Measurements from ENCODE around the gene ILDR2.

ILDR2 gene

GRCh38 chr1:167003711-167004110, 28.4 kb upstream of the ILDR2 start:
- H3K4me3 ChIP-seq (ENCODE audit: low read depth, low read length) = no peak overlapping the region
- no peak for TF ChIP-seq CTCF (IDR thresholded peaks at IDR 0.05; ENCODE audit: low read depth, low read length, missing control alignments)
- DNase-seq (ENCODE audit: low read depth) = no peak
- in situ Hi-C loops (cut with HindIII; ENCODE audit: low sequenced_read_pairs) = no loop called here

GRCh38 chr1:167002354-167002753, 27.0 kb upstream of the ILDR2 start:
- no peak for TF ChIP-seq CTCF (IDR thresholded peaks at IDR 0.05; ENCODE audit: low read depth, low read length, missing control alignments)
- H3K4me3 ChIP-seq (ENCODE audit: low read depth, low read length) = no peak overlapping the region
- in situ Hi-C loops (cut with HindIII; ENCODE audit: low sequenced_read_pairs) = no loop called here
- DNase-seq (ENCODE audit: low read depth) = no peak

DNA sequence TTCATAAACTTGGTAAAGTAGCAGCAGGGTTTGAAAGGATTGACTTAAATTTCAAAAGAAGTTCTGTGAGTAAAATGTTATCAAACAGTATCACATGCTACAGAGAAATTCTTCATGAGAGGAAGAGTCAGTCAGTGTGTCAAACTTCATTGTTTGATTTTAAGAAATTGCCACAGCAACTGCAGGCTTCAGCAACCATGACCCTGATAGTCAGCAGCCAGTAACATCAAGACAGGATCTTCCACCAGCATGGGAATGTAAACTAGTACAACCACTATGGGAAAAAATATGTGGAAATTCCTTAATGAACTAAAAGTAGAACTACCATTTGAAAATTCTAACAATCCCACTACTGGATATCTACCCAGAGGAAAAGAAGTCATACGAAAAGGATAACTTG, 25.2 kb upstream of the ILDR2 start:
- no peak for TF ChIP-seq CTCF (IDR thresholded peaks at IDR 0.05; ENCODE audit: low read depth, low read length, missing control alignments)
- no peak for DNase-seq (ENCODE audit: low read depth)
- no peak overlapping the region for H3K4me3 ChIP-seq (ENCODE audit: low read depth, low read length)
- in situ Hi-C loops (cut with HindIII; ENCODE audit: low sequenced_read_pairs) = no loop called here

DNA sequence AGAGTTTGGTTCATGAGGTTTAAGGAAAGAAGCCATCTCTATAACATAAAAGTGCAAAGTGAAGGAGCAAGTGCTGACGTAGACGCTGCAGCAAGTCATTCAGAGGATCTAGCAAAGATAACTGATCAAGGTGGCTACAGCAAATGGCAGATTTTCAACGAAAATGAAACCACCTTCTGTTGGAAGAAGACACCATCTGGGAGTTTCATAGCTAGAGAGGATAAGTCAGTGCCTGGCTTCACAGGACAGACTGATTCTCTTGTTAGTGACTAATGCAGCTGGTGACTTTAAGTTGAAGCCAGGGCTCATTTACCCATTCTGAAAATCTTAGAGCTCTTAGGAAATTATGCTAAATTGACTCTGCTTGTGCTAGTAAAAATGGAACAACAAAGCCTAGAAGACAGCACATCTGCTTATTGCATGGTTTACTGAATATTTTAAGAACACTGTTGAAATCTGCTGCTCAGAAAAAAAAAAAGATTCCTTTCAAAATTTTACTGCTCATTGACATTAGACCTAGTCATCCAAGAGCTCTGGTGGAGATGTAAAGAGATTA, 24.2 kb upstream of the ILDR2 start:
- no peak overlapping the region for H3K4me3 ChIP-seq (ENCODE audit: low read depth, low read length)
- DNase-seq (ENCODE audit: low read depth) = no peak
- TF ChIP-seq CTCF (IDR thresholded peaks at IDR 0.05; ENCODE audit: low read depth, low read length, missing control alignments) = no peak
- in situ Hi-C loops (cut with HindIII; ENCODE audit: low sequenced_read_pairs) = no loop called here

DNA sequence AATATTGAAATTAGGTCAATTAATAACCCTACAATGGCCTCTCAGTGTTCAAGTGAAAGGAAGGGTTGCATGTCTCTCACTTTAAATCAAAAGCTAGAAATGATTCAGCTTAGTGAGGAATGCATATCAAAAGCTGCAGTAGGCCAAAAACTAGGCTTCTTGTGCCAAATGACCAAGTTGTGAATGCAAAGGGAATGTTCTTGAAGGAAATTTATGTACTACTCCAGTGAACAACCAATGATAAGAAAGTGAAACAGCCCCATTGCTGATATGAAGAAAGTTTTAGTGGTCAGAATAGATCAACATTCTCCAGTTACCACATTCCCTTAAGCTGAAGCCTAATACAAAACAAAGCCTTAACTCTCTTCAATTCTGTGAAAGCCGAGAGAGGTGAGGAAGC, 23.7 kb upstream of the ILDR2 start:
- TF ChIP-seq CTCF (IDR thresholded peaks at IDR 0.05; ENCODE audit: low read depth, low read length, missing control alignments) = no peak
- DNase-seq (ENCODE audit: low read depth) = peak; percentile 66
- H3K4me3 ChIP-seq (ENCODE audit: low read depth, low read length) = no peak overlapping the region
- in situ Hi-C loops (cut with HindIII; ENCODE audit: low sequenced_read_pairs) = no loop called here

GRCh38 chr1:166988974-166989515, 13.7 kb upstream of the ILDR2 start, which contains the start of gene MAEL:
MAEL (plus strand) TSS chr1:166989280; CDS start chr1:166989353, 73 bp downstream.
- TF ChIP-seq CTCF (IDR thresholded peaks at IDR 0.05; ENCODE audit: low read depth, low read length, missing control alignments) = no peak
- no peak within 1 kb of the TSS for H3K4me3 ChIP-seq (ENCODE audit: low read depth, low read length)
- DNase-seq (ENCODE audit: low read depth) = no peak
- in situ Hi-C loops (cut with HindIII; ENCODE audit: low sequenced_read_pairs) = no loop called here

All from astrocyte of the cerebellum (primary cell).